Fibroblast of skin of right biceps (primary cell): ENCODE measurements around the gene AHNAK2.

ENCODE experiments used
- DNase-seq: peaks from one replicate; pipeline ENCODE4 v3.0.0-alpha.2; 2013

The AHNAK2 gene

DNA sequence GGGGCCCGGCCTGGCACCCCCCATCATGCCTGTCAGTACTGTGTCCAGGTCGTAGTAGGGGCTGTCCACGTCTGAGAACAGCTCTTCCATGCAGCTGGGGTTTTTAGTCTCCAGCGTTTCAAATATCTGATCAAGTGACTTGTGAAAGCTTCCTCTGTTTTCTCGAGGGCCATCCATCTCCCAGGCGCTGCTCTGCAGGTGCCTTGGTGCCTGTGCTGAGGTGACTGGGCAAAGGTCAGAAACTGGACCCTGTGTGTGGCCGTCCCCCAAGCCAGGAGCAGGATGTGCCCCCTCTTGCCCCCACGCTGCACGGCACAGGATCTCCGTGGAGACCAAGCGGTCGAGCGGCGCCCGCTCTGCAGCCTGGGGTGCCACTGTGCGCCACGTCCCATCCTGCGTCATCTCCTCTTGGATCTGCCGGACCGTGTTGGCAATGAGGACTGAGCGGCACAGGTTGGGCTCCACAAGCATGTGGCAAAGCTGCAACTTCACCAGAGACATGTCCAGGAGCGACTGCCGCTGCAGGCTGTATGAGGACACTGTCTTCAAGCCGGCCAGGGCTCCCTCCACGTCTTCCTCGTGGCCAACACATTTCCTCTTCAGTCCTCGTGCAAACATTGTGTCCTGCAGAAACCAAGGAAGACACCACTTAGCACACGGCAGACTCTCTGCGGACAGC, 33.3 kb upstream of the AHNAK2 start:
- no peak for DNase-seq

GRCh38 chr14:105010891-105011291, 32.7 kb upstream of the AHNAK2 start:
- DNase-seq = no peak

DNA sequence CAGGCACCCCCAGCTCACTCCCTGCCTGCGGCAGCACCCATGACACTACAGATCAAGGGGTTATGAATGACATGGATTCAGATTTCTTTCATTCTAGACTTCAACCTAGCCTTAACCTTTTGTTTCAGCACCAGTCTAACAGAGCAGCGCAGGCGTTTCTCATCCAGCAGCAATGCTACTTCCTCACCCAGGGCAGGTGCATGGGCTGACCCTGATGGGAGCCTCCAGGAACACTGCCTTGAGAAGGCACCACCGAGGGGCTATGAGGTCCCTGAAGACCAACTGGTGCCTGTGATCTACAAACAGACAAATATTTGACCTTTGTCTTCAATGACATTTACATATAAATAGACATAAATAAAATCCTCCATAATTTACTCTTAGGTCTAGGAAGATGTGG, 31.9 kb upstream of the AHNAK2 start:
- DNase-seq = no peak

- no peak for DNase-seq
Measured at GRCh38 chr14:105007593-105008264, 29.6 kb upstream of the AHNAK2 start.

DNA sequence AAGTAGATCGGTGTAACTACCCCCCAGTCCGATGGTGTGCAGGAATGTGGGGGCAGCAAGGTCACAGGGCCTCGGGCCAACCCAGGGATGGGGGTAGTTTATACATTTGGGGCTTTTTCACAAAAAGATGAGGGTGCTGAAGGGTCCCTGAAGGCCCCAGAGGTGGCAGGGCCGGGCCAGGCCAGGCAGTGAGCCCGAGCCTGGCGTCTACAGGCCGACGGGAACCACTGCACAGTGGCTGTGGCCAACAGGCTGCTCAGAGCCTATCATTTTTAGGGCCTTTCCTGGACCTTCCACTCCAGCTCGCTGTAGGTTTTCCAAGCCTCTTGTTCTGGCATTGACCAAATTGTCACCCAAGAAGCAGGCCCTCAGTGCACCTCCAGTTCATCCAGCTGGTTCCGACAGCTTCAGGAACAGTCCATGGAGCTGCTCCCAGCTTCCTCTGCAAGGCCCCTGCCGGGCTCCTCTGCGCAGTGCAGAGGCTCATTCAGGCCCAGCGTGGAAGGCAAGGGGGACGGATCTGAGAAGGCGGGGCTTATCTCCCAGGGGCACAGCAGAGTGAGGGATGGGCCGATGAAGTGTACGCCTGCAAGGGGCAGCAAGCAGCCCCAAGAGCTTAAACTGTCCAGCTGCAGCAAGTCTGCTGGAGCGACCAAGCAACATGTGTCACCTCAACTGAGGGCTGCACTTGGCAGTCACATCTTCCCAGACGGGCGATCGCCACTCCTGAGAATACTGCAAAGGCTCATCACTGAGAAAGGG, 28.8 kb upstream of the AHNAK2 start:
- no peak for DNase-seq

DNA sequence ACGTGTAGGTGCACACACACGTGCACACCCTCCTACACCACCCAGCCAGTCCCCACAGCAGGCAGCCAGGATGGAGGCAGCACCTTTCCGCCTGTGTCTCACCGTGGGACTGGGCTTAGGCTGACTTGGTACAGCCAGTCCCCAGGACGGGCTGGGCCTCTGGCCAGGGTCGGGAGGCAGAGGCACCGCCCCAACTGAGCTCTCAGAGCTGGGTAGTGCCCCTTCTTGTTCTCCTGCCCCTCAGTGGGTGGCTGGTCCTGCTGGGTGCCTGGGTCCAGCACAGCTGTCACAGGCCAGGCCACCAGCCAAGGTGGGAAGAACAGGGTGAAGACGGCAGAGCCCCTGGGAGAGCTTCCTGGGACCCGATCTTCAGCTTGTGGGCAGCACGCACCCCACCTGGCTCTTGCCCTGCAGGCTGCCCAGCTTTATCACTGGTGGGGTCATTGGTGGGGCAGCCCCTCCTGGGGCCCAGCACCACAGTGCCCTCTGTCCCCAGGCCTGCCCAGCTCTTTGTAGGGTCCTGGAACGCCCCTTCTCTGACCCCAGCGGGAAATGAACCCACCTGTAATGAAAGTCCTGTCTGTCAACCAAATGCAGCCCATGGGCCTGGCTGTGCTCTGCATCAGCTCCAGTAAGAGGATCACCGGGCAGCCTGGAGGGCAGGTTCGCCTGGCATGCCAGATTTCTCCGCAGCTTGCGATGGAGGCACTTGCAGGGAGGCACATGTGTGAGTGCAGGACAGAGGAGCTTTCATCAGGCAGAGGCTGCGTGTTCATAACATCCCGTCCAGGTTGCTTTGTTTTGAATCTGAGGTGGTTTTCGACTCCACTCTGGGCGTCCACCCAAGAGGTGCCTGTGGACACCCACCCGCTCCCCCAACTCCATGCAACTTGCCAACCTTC, 28.0 kb upstream of the AHNAK2 start:
- no peak for DNase-seq

DNA sequence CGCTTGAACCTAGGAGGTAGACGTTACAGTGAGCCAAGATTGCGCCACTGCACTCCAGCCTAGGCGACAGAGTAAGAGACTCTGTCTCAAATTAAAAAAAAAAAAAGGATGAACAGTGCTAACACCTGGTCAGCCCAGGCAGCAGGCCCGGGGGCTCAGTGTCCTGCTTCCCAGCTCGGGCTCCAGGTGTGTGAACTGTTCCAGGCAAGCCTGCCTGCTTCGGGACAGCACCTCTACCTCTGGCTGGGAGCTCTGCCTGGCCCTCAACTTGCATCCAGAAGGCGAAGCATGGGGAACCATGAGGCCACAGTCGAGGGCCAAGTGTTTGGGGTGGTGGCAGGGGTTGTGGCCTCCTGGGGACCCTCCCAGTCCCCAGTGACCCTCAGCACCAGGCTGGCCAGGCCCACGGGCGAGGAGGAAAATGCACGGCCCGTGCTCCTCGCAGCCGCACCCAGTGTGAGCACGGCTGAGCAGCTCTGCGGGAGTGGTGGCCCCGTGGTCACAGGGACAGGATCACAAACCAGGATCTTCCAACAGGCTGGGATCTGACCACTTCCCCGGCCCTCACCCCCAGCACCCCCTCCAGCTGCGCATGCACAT, 27.3 kb upstream of the AHNAK2 start:
- DNase-seq = no peak

DNA sequence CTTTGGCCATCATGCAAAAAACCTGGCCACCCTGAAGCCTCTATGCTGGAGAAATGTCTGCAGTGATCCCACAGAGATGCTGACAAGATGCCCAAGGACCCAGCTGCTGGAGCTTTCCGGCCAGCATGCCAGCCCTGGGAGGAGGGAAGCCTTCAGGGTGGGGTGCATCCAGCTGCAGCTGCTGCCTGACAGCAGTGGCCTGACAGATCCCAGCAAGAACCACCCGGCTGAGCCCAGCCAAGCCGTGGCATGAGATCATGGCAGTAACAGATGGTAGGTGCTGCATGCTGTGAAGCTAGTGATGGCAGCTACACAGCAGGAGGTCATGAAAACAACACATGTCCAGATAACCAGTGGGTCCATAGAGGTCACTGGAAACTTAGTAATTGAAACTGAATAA, 21.2 kb upstream of the AHNAK2 start:
- DNase-seq = no peak

- DNase-seq = no peak
Measured at GRCh38 chr14:104998801-104999200, 20.6 kb upstream of the AHNAK2 start.

DNA sequence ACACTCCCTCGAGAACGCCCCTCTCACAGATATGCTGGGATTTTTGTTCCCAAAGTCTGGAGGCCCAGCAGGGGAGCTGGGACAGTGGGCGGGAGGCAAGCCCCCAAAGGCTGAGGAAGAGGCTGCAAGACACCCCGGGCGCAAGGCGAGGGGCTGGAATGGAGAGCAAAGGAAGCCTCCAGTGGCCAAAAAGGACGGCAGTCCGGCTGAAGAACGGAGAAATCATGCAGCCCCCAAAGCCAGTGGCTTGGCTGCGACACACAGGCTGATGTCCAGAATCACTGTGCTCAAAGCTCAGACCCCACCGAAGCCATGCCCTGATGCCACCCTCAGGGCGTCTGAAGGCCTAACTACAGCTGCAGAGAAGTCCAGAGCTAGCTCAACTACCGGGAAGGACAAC, 18.3 kb upstream of the AHNAK2 start:
- DNase-seq = no peak

DNA sequence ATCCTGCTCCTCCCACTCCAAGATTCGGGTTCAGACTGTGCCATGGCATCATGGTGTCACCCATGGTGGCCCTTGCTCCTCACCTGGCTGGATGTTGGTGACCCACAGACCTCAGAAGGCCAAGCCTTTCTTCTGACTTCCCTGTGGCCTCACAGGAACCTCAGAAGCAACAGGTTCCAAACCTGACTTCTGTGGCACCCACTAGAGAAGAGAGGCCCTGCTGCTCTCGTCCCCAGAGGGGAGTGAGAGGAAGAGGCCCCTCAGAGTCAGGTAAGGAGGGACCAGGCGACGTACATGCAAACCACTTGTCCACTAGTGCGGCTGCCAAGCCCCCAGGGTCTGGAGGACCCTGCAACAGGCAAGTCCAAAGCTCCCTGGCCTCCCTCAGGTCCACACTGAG, 17.9 kb upstream of the AHNAK2 start:
- no peak for DNase-seq

- DNase-seq = no peak
Measured at GRCh38 chr14:104994978-104995377, 16.8 kb upstream of the AHNAK2 start.

GRCh38 chr14:104993808-104994591, 15.8 kb upstream of the AHNAK2 start:
- no peak for DNase-seq

GRCh38 chr14:104993306-104993705, 15.1 kb upstream of the AHNAK2 start:
- no peak for DNase-seq

DNA sequence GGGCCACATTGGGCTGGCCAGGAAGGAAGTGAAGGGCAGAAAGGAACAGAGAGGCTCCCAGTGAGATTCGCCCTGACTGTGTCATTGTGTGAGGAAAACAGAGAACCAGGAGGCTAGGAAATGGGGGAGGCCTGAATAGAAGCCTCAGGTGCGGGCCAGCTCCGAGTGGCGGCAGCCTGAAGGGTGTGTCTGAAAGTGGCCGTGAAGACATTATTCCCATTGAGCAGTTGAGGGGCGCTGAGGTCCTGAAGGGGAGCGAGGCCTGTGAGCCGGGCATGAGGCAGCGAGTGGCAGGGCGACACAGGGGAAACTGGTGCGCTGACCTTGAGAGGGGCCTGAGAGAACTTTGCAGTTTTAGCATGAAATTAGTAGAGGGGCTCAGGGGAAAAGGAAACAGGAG, 14.3 kb upstream of the AHNAK2 start:
- DNase-seq = no peak

GRCh38 chr14:104991896-104992230, 13.7 kb upstream of the AHNAK2 start:
- DNase-seq = no peak

- no peak for DNase-seq
Measured at GRCh38 chr14:104989951-104990303, 11.8 kb upstream of the AHNAK2 start.

DNA sequence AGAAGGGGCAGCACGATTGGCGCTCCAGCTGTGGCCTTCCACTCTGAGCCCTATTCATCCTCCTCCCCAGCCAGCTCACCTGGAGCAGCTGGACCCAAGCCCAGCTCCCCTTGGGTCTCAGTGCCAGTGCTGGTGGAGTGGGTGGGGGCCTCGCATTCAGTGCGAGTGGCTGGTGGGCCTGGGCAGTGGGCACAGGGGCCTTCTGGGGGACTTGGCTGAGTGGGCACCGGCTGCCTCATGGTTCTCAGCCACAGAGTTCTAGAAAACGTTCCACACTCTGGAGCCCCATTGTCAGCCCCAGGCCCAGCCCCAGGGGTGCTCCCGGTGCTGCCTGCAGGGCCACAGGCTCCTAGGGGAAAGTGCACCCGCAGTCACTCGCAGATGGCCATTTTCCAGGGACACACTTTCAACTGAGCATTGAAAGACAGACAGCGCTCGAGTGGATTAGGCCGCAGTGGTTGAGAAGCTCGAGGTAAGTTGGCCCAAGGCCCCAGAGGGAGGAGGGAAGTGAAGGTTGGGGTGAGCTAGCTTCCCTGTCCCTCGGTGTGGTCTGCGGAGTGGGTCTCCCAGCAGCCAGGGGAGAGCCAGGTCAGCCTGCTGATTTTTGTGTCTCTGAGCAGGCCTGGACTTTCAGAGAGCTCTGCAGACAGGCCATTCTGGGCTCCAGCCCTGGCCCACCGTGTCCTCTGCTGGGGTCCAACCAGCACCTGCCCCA, 11.2 kb upstream of the AHNAK2 start:
- DNase-seq = no peak

- DNase-seq = no peak
Measured at GRCh38 chr14:104986487-104987164, 8.5 kb upstream of the AHNAK2 start.

- peak; percentile 90 for DNase-seq
Measured at GRCh38 chr14:104985675-104986486, 7.7 kb upstream of the AHNAK2 start, which contains the start of gene CLBA1. CLBA1 (plus strand) TSS chr14:104985788; CDS start chr14:104986432, 644 bp downstream.
